Gastrocnemius medialis (tissue), 4 donors: ENCODE data around the gene ASS1. TPM values are rescaled to one million over a fixed set of nuclear protein-coding genes. Genes with fewer than 3 reads are reported as not detected.

Experiments used
- ATAC-seq, 2 donors: fragments of 150-250 bp; one replicate each; pipeline ENCODE4 v1.9.1; 2016
- DNase-seq, 2 donors: peaks; one replicate each; pipeline ENCODE4 v3.0.0-alpha.2; 2019
- H3K27ac ChIP-seq, 4 donors: fragments of 200-600 bp; sonication (generic); 1 replicate in 1 of 4; 2 replicates in 3 of 4; pipeline ENCODE4 v1.5.1; 2016 to 2018; ENCODE audit warnings: mild to moderate bottlenecking in 2 of 4, moderate library complexity in 1 of 4
- H3K27me3 ChIP-seq, 3 donors: fragments of 200-600 bp; sonication (generic) in 2 of 3; 1 replicate in 1 of 3; 2 replicates in 2 of 3; pipeline versions ENCODE4 v1.5.1 to v1.6.0; 2016 to 2019; ENCODE audit warnings: mild to moderate bottlenecking in 1 of 3, moderate library complexity in 1 of 3
- H3K36me3 ChIP-seq, 2 donors: fragments of 200-600 bp; sonication (generic) in 1 of 2; one replicate each; pipeline ENCODE4 v1.5.1; 2017 to 2018
- H3K4me1 ChIP-seq, 2 donors: fragments of 200-600 bp; sonication (generic) in 1 of 2; one replicate each; pipeline ENCODE4 v1.5.1; 2016 to 2017; ENCODE audit warnings: mild to moderate bottlenecking in 2 of 2
- H3K4me3 ChIP-seq, 4 donors: fragments of 200-600 bp; sonication (generic) in 3 of 4; 1 replicate in 1 of 4; 2 replicates in 3 of 4; pipeline ENCODE4 v1.5.1; 2016 to 2019; ENCODE audit warnings: mild to moderate bottlenecking in 2 of 4
- H3K9me3 ChIP-seq, 3 donors: fragments of 200-600 bp; sonication (generic) in 2 of 3; 1 replicate in 1 of 3; 2 replicates in 2 of 3; pipeline ENCODE4 v1.5.1; 2016 to 2019
- POLR2A ChIP-seq, 2 donors: fragments of 450-650 bp; IDR thresholded peaks; one replicate each; pipeline ENCODE4 v1.6.1; 2017; ENCODE audit warnings: antibody characterized with exemption in 2 of 2, mild to moderate bottlenecking in 2 of 2, moderate library complexity in 2 of 2
- in situ Hi-C, 4 donors: fragments of 200-750 bp; cut with MboI; loops; one replicate each; pipeline versions ENCODE4 v1.15.0 to v1.8.0; 2017; ENCODE audit warnings: low sequenced_read_pairs in 4 of 4
- intact Hi-C: fragments of 100-400 bp; cut with DNase I; formaldehyde crosslinking; loops from one replicate; pipeline ENCODE4 v1.15.1; 2023; ENCODE audit warnings: low total_unique reads
- total RNA-seq, 4 donors: library from RNA; depleted of rRNA; stranded (reverse); fragments of >200 nt; gene quantifications; one replicate each; pipeline versions ENCODE4 v1.1.0 to v1.2.3, GENCODE V29; 2016
- TF ChIP-seq, protein P1 (sequence below), 5 experiments: fragments of 450-650 bp in 3 of 5; fragments of 200-600 bp in 2 of 5; sonication (generic) in 2 of 5; IDR thresholded peaks in 4 of 5; conservative IDR thresholded peaks in 1 of 5; 1 replicate in 4 of 5; 2 replicates in 1 of 5; pipeline ENCODE4 v1.5.1; 2016 to 2019; ENCODE audit warnings: antibody characterized with exemption in 5 of 5, mild to moderate bottlenecking in 3 of 5, moderate library complexity in 3 of 5

The ASS1 gene
- total RNA-seq, 4 donors from 2014 or later = 44.5 to 83.4 (median 68.5) TPM

DNA sequence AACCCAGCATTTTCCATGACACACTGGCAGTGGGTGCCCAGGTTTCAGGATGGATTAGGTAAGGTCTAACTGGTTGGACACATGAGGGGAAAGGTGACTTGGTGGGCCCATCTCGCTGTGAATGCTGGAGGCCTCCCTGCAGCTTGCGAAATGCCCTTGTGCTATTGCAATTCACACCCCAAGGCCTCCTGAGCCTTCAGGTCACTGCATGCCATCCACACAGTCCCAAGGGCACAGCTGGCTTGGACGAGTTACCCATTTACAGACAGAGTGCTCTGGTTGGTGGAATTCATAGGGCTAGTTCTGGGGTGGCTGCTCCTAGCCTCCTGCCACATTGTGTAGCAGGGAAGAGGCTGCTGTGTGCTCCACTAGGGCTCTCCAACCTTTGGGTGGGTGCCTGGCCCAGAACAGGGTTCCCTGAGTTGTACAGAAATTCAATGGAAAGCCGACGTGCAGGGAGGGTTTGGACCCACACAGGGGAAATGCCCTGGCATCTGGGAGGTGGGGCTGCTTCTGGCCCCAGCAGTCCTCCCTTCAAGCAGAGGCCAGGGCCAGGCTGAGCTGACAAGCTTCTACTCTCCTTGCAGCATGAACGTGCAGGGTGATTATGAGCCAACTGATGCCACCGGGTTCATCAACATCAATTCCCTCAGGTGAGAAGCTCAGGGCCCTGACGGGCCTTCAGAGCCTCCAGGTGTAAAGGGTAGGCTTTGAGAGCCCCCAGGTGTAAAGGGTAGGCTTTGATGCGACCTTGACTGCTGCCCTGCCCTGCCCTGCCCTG, 54.3 kb downstream of the ASS1 start:
- TF ChIP-seq, protein P1, sequence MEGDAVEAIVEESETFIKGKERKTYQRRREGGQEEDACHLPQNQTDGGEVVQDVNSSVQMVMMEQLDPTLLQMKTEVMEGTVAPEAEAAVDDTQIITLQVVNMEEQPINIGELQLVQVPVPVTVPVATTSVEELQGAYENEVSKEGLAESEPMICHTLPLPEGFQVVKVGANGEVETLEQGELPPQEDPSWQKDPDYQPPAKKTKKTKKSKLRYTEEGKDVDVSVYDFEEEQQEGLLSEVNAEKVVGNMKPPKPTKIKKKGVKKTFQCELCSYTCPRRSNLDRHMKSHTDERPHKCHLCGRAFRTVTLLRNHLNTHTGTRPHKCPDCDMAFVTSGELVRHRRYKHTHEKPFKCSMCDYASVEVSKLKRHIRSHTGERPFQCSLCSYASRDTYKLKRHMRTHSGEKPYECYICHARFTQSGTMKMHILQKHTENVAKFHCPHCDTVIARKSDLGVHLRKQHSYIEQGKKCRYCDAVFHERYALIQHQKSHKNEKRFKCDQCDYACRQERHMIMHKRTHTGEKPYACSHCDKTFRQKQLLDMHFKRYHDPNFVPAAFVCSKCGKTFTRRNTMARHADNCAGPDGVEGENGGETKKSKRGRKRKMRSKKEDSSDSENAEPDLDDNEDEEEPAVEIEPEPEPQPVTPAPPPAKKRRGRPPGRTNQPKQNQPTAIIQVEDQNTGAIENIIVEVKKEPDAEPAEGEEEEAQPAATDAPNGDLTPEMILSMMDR (IDR thresholded peaks at IDR 0.05 in 4 of 5, conservative IDR thresholded peaks at IDR 0.05 in 1 of 5) = no peak
- TF ChIP-seq POLR2A (IDR thresholded peaks at IDR 0.05) = no peak

DNA sequence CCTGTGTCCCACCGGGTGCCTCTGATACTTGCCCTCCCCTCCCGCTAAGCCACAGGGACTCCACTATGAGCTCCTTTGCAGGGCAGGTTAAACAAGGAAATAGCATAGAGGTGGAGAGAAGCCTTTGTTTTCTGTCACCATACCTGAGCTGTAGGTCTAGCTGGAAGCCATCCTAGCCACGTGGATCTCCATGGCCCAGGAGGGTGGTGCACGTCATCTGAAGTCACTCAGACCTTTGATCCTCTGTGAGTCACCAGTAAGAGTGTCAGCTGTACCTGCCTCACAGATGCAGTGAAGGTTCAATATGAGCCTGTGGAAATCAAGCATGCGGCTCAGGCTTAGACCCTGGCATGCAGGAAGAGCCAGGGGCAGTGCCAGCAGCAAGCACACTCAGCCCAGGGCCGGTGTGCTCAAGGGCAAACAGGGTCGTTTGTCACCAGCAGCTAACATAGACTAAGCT, 55.1 kb downstream of the ASS1 start:
- H3K36me3 ChIP-seq = peaks cover 0 to 4% of the 10 kb centered on the region in 2 donors

More for the DNA sequence above, 54.3 kb downstream of the ASS1 start:
- ATAC-seq (no peak), DNase-seq (no peak)
- Histone ChIP-seq H3K9me3 (no peaks in the 10 kb centered on the region), H3K27me3 (no peaks in the 10 kb centered on the region), H3K27ac (no peak overlapping the region), H3K36me3 (peaks cover 0 to 11% of the 10 kb centered on the region in 2 donors), H3K4me3 (no peak overlapping the region), H3K4me1 (no peaks in the 10 kb centered on the region)
- intact Hi-C loops = no loop called here
- in situ Hi-C loops = no loop called here

DNA sequence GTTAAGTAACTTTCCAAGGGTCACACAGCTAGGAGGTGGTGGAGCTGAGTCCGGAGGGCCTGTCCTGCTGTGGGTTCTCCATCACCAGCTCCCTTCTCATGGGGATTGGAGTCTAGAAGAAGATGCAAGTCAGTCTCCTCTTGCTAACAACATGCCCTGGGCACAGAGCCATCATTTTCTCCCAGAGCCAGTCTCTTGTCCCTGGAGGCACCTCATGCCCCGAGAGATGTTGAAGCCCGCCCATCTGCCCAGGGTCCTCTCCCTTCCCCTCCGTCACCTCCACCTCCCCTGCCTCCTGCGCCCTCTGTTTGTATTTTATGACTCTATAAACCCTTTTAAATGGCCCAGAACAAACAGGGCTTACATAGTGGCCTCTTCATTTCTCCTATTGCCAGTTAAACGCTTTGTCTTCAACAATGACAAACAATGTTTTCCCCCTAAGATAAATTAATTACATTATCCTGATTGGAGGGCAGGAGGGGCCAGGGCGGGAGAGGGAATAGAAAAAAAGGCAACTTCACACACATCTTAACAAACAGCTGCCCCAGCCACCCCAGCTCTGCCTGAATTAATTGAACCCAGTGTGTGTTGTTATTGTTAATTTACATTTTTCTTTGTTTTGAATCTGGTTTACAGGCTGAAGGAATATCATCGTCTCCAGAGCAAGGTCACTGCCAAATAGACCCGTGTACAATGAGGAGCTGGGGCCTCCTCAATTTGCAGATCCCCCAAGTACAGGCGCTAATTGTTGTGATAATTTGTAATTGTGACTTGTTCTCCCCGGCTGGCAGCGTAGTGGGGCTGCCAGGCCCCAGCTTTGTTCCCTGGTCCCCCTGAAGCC, 55.8 kb downstream of the ASS1 start:
- H3K4me3 ChIP-seq = no peak overlapping the region
- intact Hi-C loops (no loop called here), in situ Hi-C loops (no loop called here)
- ATAC-seq (no peak), DNase-seq (no peak)
- no peaks in the 10 kb centered on the region for H3K27me3 ChIP-seq
- TF ChIP-seq POLR2A (IDR thresholded peaks at IDR 0.05) = no peak
- TF ChIP-seq, protein P1 (IDR thresholded peaks at IDR 0.05 in 4 of 5, conservative IDR thresholded peaks at IDR 0.05 in 1 of 5) = no peak
- H3K27ac ChIP-seq = no peak overlapping the region
- H3K9me3 ChIP-seq = no peaks in the 10 kb centered on the region
- H3K4me1 ChIP-seq = no peaks in the 10 kb centered on the region
- H3K36me3 ChIP-seq = no peaks in the 10 kb centered on the region

More for the DNA sequence above, 55.1 kb downstream of the ASS1 start:
- in situ Hi-C loops (no loop called here), intact Hi-C loops (no loop called here)
- H3K9me3 ChIP-seq = no peaks in the 10 kb centered on the region
- TF ChIP-seq POLR2A (IDR thresholded peaks at IDR 0.05) = no peak
- TF ChIP-seq, protein P1 (IDR thresholded peaks at IDR 0.05 in 4 of 5, conservative IDR thresholded peaks at IDR 0.05 in 1 of 5) = no peak
- DNase-seq = no peak
- no peaks in the 10 kb centered on the region for H3K4me1 ChIP-seq
- ATAC-seq = no peak
- no peak overlapping the region for H3K4me3 ChIP-seq
- H3K27ac ChIP-seq = no peak overlapping the region
- H3K27me3 ChIP-seq = no peaks in the 10 kb centered on the region

DNA sequence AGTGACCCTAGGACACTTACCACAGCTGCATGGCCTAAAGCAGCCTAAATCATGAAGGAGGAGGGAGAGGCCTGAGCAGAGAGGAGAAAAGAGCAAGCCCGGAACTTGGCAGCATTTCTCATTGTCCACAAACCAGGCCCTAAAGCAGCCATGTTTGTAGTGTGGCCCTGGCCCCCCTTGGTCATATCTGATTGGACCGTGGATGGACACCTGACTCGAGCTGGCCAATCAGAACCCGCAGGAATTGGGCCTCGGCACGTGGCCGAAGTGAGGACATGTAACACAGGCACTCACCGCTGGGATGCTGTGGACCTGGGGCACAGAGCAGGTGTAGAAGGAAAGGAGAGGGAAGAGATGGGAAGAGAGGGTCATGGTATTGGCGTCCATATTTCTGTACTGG, 56.9 kb downstream of the ASS1 start:
- DNase-seq (no peak), ATAC-seq (no peak)
- TF ChIP-seq, protein P1 (IDR thresholded peaks at IDR 0.05 in 4 of 5, conservative IDR thresholded peaks at IDR 0.05 in 1 of 5) = no peak
- TF ChIP-seq POLR2A (IDR thresholded peaks at IDR 0.05) = no peak
- intact Hi-C loops = no loop called here
- H3K27ac ChIP-seq = no peak overlapping the region
- no peaks in the 10 kb centered on the region for H3K4me1 ChIP-seq
- in situ Hi-C loops = no loop called here
- no peaks in the 10 kb centered on the region for H3K9me3 ChIP-seq
- H3K36me3 ChIP-seq = no peaks in the 10 kb centered on the region
- no peak overlapping the region for H3K4me3 ChIP-seq
- no peaks in the 10 kb centered on the region for H3K27me3 ChIP-seq
